ENCODE measurements around the gene RAB5A. TPM values are rescaled to one million over a fixed set of nuclear protein-coding genes. Genes with fewer than 3 reads are reported as not detected.
"Not testable (repeated sequence)": the region's sequence is repeated elsewhere in the genome, so short reads cannot be mapped to it uniquely, and the experiment has no call there.

The RAB5A gene
- total and polyA plus RNA-seq, 2 donors from 2014 or later: 27.6 to 76.9 TPM

DNA sequence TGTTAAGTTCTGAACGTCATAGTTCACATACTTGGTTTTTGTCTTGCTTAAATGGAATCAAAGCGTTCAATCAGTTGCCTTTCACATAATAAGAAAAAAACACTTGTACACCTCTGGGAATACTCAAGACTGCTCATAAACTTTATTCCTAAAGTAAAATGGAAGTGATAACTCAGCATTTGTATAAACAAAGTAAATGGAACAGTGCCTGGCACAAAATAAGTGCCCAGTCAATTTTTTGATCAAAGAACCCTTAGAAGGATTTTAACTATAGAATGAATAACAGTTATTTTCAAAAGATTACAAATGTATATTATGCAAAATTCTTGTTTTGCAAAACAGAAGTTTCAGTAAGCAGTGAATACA is 1.3 kb downstream of the RAB5A start:
- Histone ChIP-seq H3K27ac (ENCODE audit: low read depth in 2 of 2, low read length in 2 of 2) (peak overlapping the region; percentile 98), H3K4me3 (ENCODE audit: low read length in 3 of 3) (peak overlapping the region; percentile 71 to 96 (median 86)), H3K27me3 (ENCODE audit: control insufficient read depth, insufficient read depth, low read length) (no peaks in the 10 kb centered on the region), H3K9ac (ENCODE audit: low read length in 3 of 3) (peak overlapping the region; percentile 69 to 97 (median 83)), H3K4me1 (ENCODE audit: control insufficient read depth in 2 of 3, insufficient read depth in 2 of 3, low read depth in 1 of 3, low read length in 3 of 3) (peaks cover 2 to 12% (median 10%) of the 10 kb centered on the region in 3 donors), H3K36me3 (ENCODE audit: control insufficient read depth in 2 of 3, insufficient read depth in 3 of 3, low read length in 3 of 3) (peaks cover 0 to 6% (median 0%) of the 10 kb centered on the region in 3 donors), H3K9me3 (ENCODE audit: control insufficient read depth in 2 of 3, insufficient read depth in 1 of 3, low read length in 3 of 3) (no peaks in the 10 kb centered on the region)
- no peak for FAIRE-seq
- TF ChIP-seq CTCF (IDR thresholded peaks at IDR 0.05; ENCODE audit: borderline replicate concordance, extremely low read depth, insufficient read depth): no peak
- intact Hi-C loops (cut with DNase I): no loop called here
- no peak for DNase-seq

GRCh38 chr3:19950316-19950715 is 3.4 kb downstream of the RAB5A start:
- no peak overlapping the region for H3K27ac ChIP-seq (ENCODE audit: low read depth in 2 of 2, low read length in 2 of 2)
- no peaks in the 10 kb centered on the region for H3K9me3 ChIP-seq (ENCODE audit: control insufficient read depth in 2 of 3, insufficient read depth in 1 of 3, low read length in 3 of 3)
- H3K4me3 ChIP-seq (ENCODE audit: low read length in 3 of 3): no peak overlapping the region
- no peak for FAIRE-seq
- TF ChIP-seq CTCF (IDR thresholded peaks at IDR 0.05; ENCODE audit: borderline replicate concordance, extremely low read depth, insufficient read depth): no peak
- H3K27me3 ChIP-seq (ENCODE audit: control insufficient read depth, insufficient read depth, low read length): no peaks in the 10 kb centered on the region
- H3K9ac ChIP-seq (ENCODE audit: low read length in 3 of 3): no peak overlapping the region
- H3K36me3 ChIP-seq (ENCODE audit: control insufficient read depth in 2 of 3, insufficient read depth in 3 of 3, low read length in 3 of 3): peaks cover 0 to 6% (median 0%) of the 10 kb centered on the region in 3 donors
- DNase-seq: no peak
- intact Hi-C loops (cut with DNase I): no loop called here
- H3K4me1 ChIP-seq (ENCODE audit: control insufficient read depth in 2 of 3, insufficient read depth in 2 of 3, low read depth in 1 of 3, low read length in 3 of 3): peaks cover 2 to 12% (median 10%) of the 10 kb centered on the region in 3 donors

- FAIRE-seq: no peak
- TF ChIP-seq CTCF (IDR thresholded peaks at IDR 0.05; ENCODE audit: borderline replicate concordance, extremely low read depth, insufficient read depth): no peak
- DNase-seq: no peak
- Histone ChIP-seq H3K27me3 (ENCODE audit: control insufficient read depth, insufficient read depth, low read length) (no peaks in the 10 kb centered on the region), H3K27ac (ENCODE audit: low read depth in 2 of 2, low read length in 2 of 2) (no peak overlapping the region), H3K36me3 (ENCODE audit: control insufficient read depth in 2 of 3, insufficient read depth in 3 of 3, low read length in 3 of 3) (peaks cover 0 to 11% (median 3%) of the 10 kb centered on the region in 3 donors), H3K4me3 (ENCODE audit: low read length in 3 of 3) (no peak overlapping the region), H3K9ac (ENCODE audit: low read length in 3 of 3) (no peak overlapping the region), H3K4me1 (ENCODE audit: control insufficient read depth in 2 of 3, insufficient read depth in 2 of 3, low read depth in 1 of 3, low read length in 3 of 3) (no peaks in the 10 kb centered on the region), H3K9me3 (ENCODE audit: control insufficient read depth in 2 of 3, insufficient read depth in 1 of 3, low read length in 3 of 3) (no peaks in the 10 kb centered on the region)
- intact Hi-C loops (cut with DNase I): no loop called here
Observed at GRCh38 chr3:19954676-19955075, 7.8 kb downstream of the RAB5A start.

GRCh38 chr3:19957354-19957753 is 10.5 kb downstream of the RAB5A start:
- not testable (repeated sequence) for DNase-seq

More at GRCh38 chr3:19957354-19957753, 10.5 kb downstream of the RAB5A start:
- H3K27me3 ChIP-seq (ENCODE audit: control insufficient read depth, insufficient read depth, low read length); H3K4me3 ChIP-seq (ENCODE audit: low read length in 3 of 3); H3K9ac ChIP-seq (ENCODE audit: low read length in 3 of 3); intact Hi-C loops (cut with DNase I); H3K27ac ChIP-seq (ENCODE audit: low read depth in 2 of 2, low read length in 2 of 2); FAIRE-seq; H3K4me1 ChIP-seq (ENCODE audit: control insufficient read depth in 2 of 3, insufficient read depth in 2 of 3, low read depth in 1 of 3, low read length in 3 of 3); H3K36me3 ChIP-seq (ENCODE audit: control insufficient read depth in 2 of 3, insufficient read depth in 3 of 3, low read length in 3 of 3); H3K9me3 ChIP-seq (ENCODE audit: control insufficient read depth in 2 of 3, insufficient read depth in 1 of 3, low read length in 3 of 3): not testable (repeated sequence)
